Stimulated activated naive CD4-positive, alpha-beta T cell treated with Interleukin-2 at 50 U/mL for 16 hours (primary cell): ENCODE results near the gene DHRS13.

ENCODE experiments used
- DNase-seq: peaks from one replicate; lab custom pipeline; 2025; lab: John Stamatoyannopoulos, UW

The DHRS13 gene

GRCh38 chr17:28902819-28903545 is at the start of gene DHRS13:
Gene DHRS13, minus strand, starts transcription at chr17:28903079. Its CDS starts 135 bp downstream, at chr17:28902944.
- DNase-seq: peak; percentile 89

GRCh38 chr17:28951991-28952975 is 49.4 kb upstream of the DHRS13 start:
- peak; percentile 97 for DNase-seq

- DNase-seq: peak; percentile 100
Observed at GRCh38 chr17:28951428-28951990, 48.6 kb upstream of the DHRS13 start, which contains the start of gene PHF12. Gene PHF12, minus strand, starts transcription at chr17:28951518. Its CDS starts 558 bp downstream, at chr17:28950960.

- DNase-seq: no peak
Observed at GRCh38 chr17:28950752-28951427, 48.0 kb upstream of the DHRS13 start.

GRCh38 chr17:28950017-28950751 is 47.3 kb upstream of the DHRS13 start:
- peak; percentile 39 for DNase-seq

- DNase-seq: peak; percentile 50
Observed at GRCh38 chr17:28949185-28950016, 46.5 kb upstream of the DHRS13 start.

GRCh38 chr17:28948873-28949184 is 46.0 kb upstream of the DHRS13 start:
- DNase-seq: no peak

GRCh38 chr17:28948342-28948741 is 45.5 kb upstream of the DHRS13 start:
- DNase-seq: no peak

GRCh38 chr17:28947639-28948038 is 44.8 kb upstream of the DHRS13 start:
- DNase-seq: no peak

GRCh38 chr17:28946239-28946638 is 43.4 kb upstream of the DHRS13 start:
- no peak for DNase-seq

- DNase-seq: no peak
Observed at GRCh38 chr17:28944862-28945741, 42.2 kb upstream of the DHRS13 start.

GRCh38 chr17:28944343-28944742 is 41.5 kb upstream of the DHRS13 start:
- no peak for DNase-seq

GRCh38 chr17:28942925-28943324 is 40.0 kb upstream of the DHRS13 start:
- DNase-seq: no peak

GRCh38 chr17:28941251-28941650 is 38.4 kb upstream of the DHRS13 start:
- DNase-seq: no peak

GRCh38 chr17:28940675-28941074 is 37.8 kb upstream of the DHRS13 start:
- DNase-seq: no peak

GRCh38 chr17:28940142-28940541 is 37.3 kb upstream of the DHRS13 start:
- DNase-seq: no peak

GRCh38 chr17:28938552-28938951 is 35.7 kb upstream of the DHRS13 start:
- DNase-seq: no peak

- no peak for DNase-seq
Observed at GRCh38 chr17:28937044-28937729, 34.3 kb upstream of the DHRS13 start.
